AG04450 (cell line): ENCODE results near the gene GSX2. TPM values are rescaled to one million over a fixed set of nuclear protein-coding genes. Genes with fewer than 3 reads are reported as not detected.

Experiments used
- CTCF ChIA-PET: fragments of 300-600, 350-600 bp; formaldehyde crosslinking; extraction: SDS; loops from one replicate; lab custom pipeline; 2022; ENCODE audit warnings: antibody characterized with exemption, inconsistent platforms; lab: Charles Lee
- POLR2A ChIA-PET: fragments of 350-600 bp; formaldehyde crosslinking; extraction: SDS; loops from one replicate; lab custom pipeline; 2021; ENCODE audit warnings: antibody characterized with exemption, inconsistent platforms; lab: Yijun Ruan, JAX
- DNase-seq: peaks from one replicate; pipeline ENCODE4 v3.0.0-alpha.2; 2011; ENCODE audit warnings: low read depth, low spot score
- H3K27ac ChIP-seq: one replicate; pipeline ENCODE4 v1.5.1; 2012; ENCODE audit warnings: low read depth, low read length, control low read depth
- H3K27me3 ChIP-seq: one replicate; pipeline ENCODE4 v1.6.0; 2012; ENCODE audit warnings: low read length; ENCODE audit not compliant: control insufficient read depth, insufficient read depth
- H3K4me3 ChIP-seq: 2 replicates; pipeline ENCODE4 v1.5.1; 2011; ENCODE audit warnings: mild to moderate bottlenecking, low read depth, low read length, control low read depth
- H3K9me3 ChIP-seq: 2 replicates; pipeline ENCODE4 v1.5.1; 2012; ENCODE audit warnings: low read length; ENCODE audit not compliant: control insufficient read depth, insufficient read depth
- CTCF ChIP-seq: IDR thresholded peaks from 2 replicates; pipeline ENCODE4 v1.5.1; 2011; ENCODE audit warnings: low read depth, low read length, control low read depth, inconsistent platforms
- polyA plus RNA-seq: library from polyadenylated mRNA; depleted of rRNA; stranded (reverse); fragments of >200 nt; gene quantifications from 2 replicates; pipeline ENCODE4 v1.2.3, GENCODE V29; 2011

The GSX2 gene
- polyA plus RNA-seq, 1 experiment, result not detected

GRCh38 chr4:54056360-54056759, 43.6 kb upstream of the GSX2 start:
- no peaks in the 10 kb centered on the region for H3K9me3 ChIP-seq
- CTCF ChIA-PET, result interaction anchor here (1.6 to 2.8 kb wide), 2 partner anchors 148 to 178 kb away, joined by 8 to 12 read pairs; no protein-coding TSS in a partner anchor
- no peaks in the 10 kb centered on the region for H3K27me3 ChIP-seq
- TF ChIP-seq CTCF, result no peak
- POLR2A ChIA-PET, result no interaction called here
- no peak overlapping the region for H3K27ac ChIP-seq
- H3K4me3 ChIP-seq, result no peak overlapping the region
- DNase-seq, result no peak

- DNase-seq, result no peak
- ChIA-PET POLR2A (interaction anchor here (0.6 kb wide), 1 partner anchor 66 kb away, joined by 7 read pairs; no protein-coding TSS in a partner anchor), CTCF (interaction anchor here (1.6 kb wide), 1 partner anchor 176 kb away, joined by 8 read pairs; no protein-coding TSS in a partner anchor)
- Histone ChIP-seq H3K27ac (no peak overlapping the region), H3K4me3 (no peak overlapping the region), H3K27me3 (no peaks in the 10 kb centered on the region), H3K9me3 (no peaks in the 10 kb centered on the region)
- no peak for TF ChIP-seq CTCF
Observed at GRCh38 chr4:54058171-54058570, 41.8 kb upstream of the GSX2 start.

- ChIA-PET POLR2A (no interaction called here), CTCF (interaction anchor here (0.6 to 1.7 kb wide), 2 partner anchors 37 to 158 kb away, joined by 3 to 6 read pairs; no protein-coding TSS in a partner anchor)
- Histone ChIP-seq H3K27me3 (no peaks in the 10 kb centered on the region), H3K27ac (no peak overlapping the region), H3K9me3 (peaks cover 4% of the 10 kb centered on the region; the same call in 1 of the 2 replicates), H3K4me3 (0 out of 2 replicates have a peak overlapping the region, but pooled peaks have one; percentile 3)
- no peak for DNase-seq
- TF ChIP-seq CTCF, result no peak
Observed at GRCh38 chr4:54060116-54060515, 39.8 kb upstream of the GSX2 start.

- Histone ChIP-seq H3K27me3 (no peaks in the 10 kb centered on the region), H3K27ac (no peak overlapping the region), H3K4me3 (peak overlapping the region; percentile 88), H3K9me3 (peaks cover 4% of the 10 kb centered on the region; the same call in 1 of the 2 replicates)
- POLR2A ChIA-PET, result no interaction called here
- DNase-seq, result no peak
- no peak for TF ChIP-seq CTCF
- CTCF ChIA-PET, result no interaction called here
Observed at GRCh38 chr4:54061067-54061466, 38.9 kb upstream of the GSX2 start.

GRCh38 chr4:54061873-54062272, 38.1 kb upstream of the GSX2 start:
- no peak overlapping the region for H3K27ac ChIP-seq
- H3K27me3 ChIP-seq, result no peaks in the 10 kb centered on the region
- TF ChIP-seq CTCF, result no peak
- POLR2A ChIA-PET, result no interaction called here
- no peak for DNase-seq
- peaks cover 4% of the 10 kb centered on the region; the same call in 1 of the 2 replicates for H3K9me3 ChIP-seq
- CTCF ChIA-PET, result interaction anchor here (1.7 to 2.1 kb wide), 2 partner anchors 157 to 172 kb away, joined by 5 to 7 read pairs; no protein-coding TSS in a partner anchor
- peak overlapping the region; percentile 88 for H3K4me3 ChIP-seq
